HepG2 (cell line): ENCODE measurements around the gene TMEM95. TPM values are rescaled to one million over a fixed set of nuclear protein-coding genes. Genes with fewer than 3 reads are reported as not detected.

Experiments used
- CCAR2 ChIP-seq: fragments of 200-400 bp; formaldehyde crosslinking; optimal IDR thresholded peaks from 2 replicates; pipeline ENCODE3; 2018; ENCODE audit warnings: low read depth, mild to moderate bottlenecking, low read length, moderate library complexity
- HNF1A ChIP-seq, 2 experiments: sonication (generic) in 1 of 2; formaldehyde crosslinking in 1 of 2; IDR thresholded peaks; 2 replicates each; pipeline versions ENCODE4 v1.4.0 to v1.6.1; 2016 to 2020; ENCODE audit warnings: borderline replicate concordance in 1 of 2, low read depth in 1 of 2, mild to moderate bottlenecking in 1 of 2, missing genetic modification reagents in 1 of 2
- HOMEZ ChIP-seq: IDR thresholded peaks from 2 replicates; pipeline ENCODE4 v1.6.1; 2016; ENCODE audit warnings: low read depth
- JUND ChIP-seq: sonication (generic); formaldehyde crosslinking; IDR thresholded peaks from 2 replicates; pipeline ENCODE4 v1.8.0; 2022; ENCODE audit warnings: mild to moderate bottlenecking, missing genetic modification reagents
- MEIS1 ChIP-seq: sonication (generic); formaldehyde crosslinking; IDR thresholded peaks from 2 replicates; pipeline ENCODE4 v1.9.0; 2021; ENCODE audit warnings: mild to moderate bottlenecking, missing genetic modification reagents, moderate library complexity, borderline replicate concordance
- MTF1 ChIP-seq: sonication (generic); formaldehyde crosslinking; IDR thresholded peaks from 2 replicates; pipeline ENCODE4 v1.5.0; 2020; ENCODE audit warnings: missing genetic modification reagents
- NCOA2 ChIP-seq: sonication (generic); formaldehyde crosslinking; IDR thresholded peaks from 2 replicates; pipeline ENCODE4 v1.8.0; 2022; ENCODE audit warnings: inconsistent platforms
- ZBTB7B ChIP-seq: sonication (generic); formaldehyde crosslinking; IDR thresholded peaks from 2 replicates; pipeline ENCODE4 v1.4.0; 2020; ENCODE audit warnings: missing genetic modification reagents
- ZNF138 ChIP-seq: sonication (generic); formaldehyde crosslinking; IDR thresholded peaks from 2 replicates; pipeline ENCODE4 v1.5.0; 2020; ENCODE audit warnings: mild to moderate bottlenecking, low read depth, missing genetic modification reagents
- ZNF326 ChIP-seq: sonication (generic); formaldehyde crosslinking; IDR thresholded peaks from 2 replicates; pipeline ENCODE4 v1.4.0; 2020; ENCODE audit warnings: missing genetic modification reagents, borderline replicate concordance
- ZNF335 ChIP-seq: sonication (generic); formaldehyde crosslinking; IDR thresholded peaks from 2 replicates; pipeline ENCODE4 v1.4.0; 2020; ENCODE audit warnings: missing genetic modification reagents
- ZNF350 ChIP-seq: sonication (generic); formaldehyde crosslinking; IDR thresholded peaks from 2 replicates; pipeline ENCODE4 v1.4.0; 2020; ENCODE audit warnings: mild to moderate bottlenecking, low read depth, missing genetic modification reagents, borderline replicate concordance
- ZNF580 ChIP-seq: IDR thresholded peaks from 2 replicates; pipeline ENCODE4 v1.6.1; 2016; ENCODE audit warnings: low read depth, borderline replicate concordance
- ZNF777 ChIP-seq: sonication (generic); formaldehyde crosslinking; IDR thresholded peaks from 2 replicates; pipeline ENCODE4 v1.4.0; 2020; ENCODE audit warnings: missing genetic modification reagents
- polyA plus RNA-seq, 8 experiments: library from polyadenylated mRNA; depleted of rRNA in 3 of 8; stranded (reverse) in 7 of 8; unstranded in 1 of 8; fragments of >200 nt; fragmentation: Illumina TruSeq in 4 of 8; extraction: Trizol in 4 of 8; gene quantifications; 2 replicates each; pipeline versions ENCODE4 v1.2.1 to v1.2.3, GENCODE V29; 2011 to 2016; ENCODE audit warnings: low read depth in 4 of 8, missing spikeins in 1 of 8, mixed read lengths in 1 of 8; ENCODE audit not compliant: insufficient read depth in 1 of 8
- total RNA-seq, 5 experiments: library from RNA; depleted of rRNA; stranded (reverse); fragments of >200 nt; fragmentation: Illumina TruSeq; extraction: Trizol; gene quantifications; 2 replicates each; pipeline ENCODE4 v1.2.3, GENCODE V29; 2016; ENCODE audit warnings: low read depth in 1 of 5
- TF ChIP-seq, protein P1 (sequence below), 2 experiments: IDR thresholded peaks; 2 replicates each; pipeline ENCODE4 v1.6.1; 2011 to 2012; ENCODE audit warnings: low read length in 2 of 2, borderline replicate concordance in 1 of 2, low read depth in 1 of 2, mild to moderate bottlenecking in 1 of 2, moderate library complexity in 1 of 2
- TF ChIP-seq, protein P2 (sequence below): sonication (generic); formaldehyde crosslinking; IDR thresholded peaks from 2 replicates; pipeline ENCODE4 v1.5.1; 2020; ENCODE audit warnings: mild to moderate bottlenecking, moderate library complexity, missing genetic modification reagents

TMEM95 gene
- total and polyA plus RNA-seq, 2 of the 13 experiments (the other 11 are each of a cell fraction or from before 2014, with no cell fraction given) = not detected

DNA sequence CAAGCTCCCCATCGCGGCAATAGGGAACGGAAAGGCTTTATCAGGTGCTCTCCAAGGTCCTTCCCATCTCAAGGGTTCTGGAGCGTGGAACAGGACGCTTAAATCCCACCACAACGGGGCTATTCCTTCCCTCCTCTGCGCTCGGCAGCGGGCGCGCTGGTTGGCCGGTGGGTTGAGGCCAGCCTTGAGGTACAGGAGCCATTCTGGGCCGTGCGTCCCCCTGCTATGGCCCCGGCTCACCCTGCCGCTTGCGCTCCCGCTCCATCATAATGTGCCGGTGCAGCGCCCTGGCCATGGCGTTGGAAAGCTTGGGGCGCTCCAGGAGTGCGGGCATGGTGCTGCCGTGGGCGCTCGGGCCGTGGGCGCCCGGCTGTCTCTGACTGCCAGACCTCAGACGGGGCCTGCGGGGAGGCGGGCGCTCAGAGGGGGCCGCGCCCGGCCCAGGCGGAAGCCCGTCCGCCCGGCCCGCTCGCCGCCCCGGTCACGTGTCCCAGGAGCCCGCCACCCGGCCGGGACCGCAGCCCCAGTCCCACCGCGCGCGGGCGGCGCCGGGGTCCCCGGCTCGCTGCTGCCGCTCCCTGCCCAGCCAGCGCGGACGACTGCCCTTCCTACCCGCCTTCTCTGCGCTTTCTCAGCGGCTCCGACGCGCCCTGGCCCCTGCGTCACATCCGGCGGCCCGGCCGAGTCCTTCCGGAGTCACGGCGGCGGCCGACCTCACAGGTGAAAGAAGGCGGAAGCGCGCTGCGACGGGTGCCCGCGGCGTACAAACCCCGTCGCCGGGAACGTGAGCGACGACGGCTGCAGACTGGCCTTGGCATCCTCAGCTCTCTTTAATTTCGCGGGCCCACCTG lies 40.0 kb upstream of the TMEM95 start, which contains the start of gene GPS2 (continued):
- TF ChIP-seq ZNF580 (CRISPR knock-in tag) (peak; percentile 85; the same call in 1 of the 2 replicates), ZBTB7B (CRISPR knock-in tag) (0 out of 2 replicates have a peak, but pooled peaks have one; percentile 26), ZNF350 (CRISPR knock-in tag) (peak; percentile 83), NCOA2 (peak; percentile 53; the same call in 1 of the 2 replicates), ZNF326 (no peak), JUND (CRISPR knock-in tag) (no peak), HNF1A (IDR thresholded peaks at IDR 0.05; ENCODE audit: low read depth) (no peak; the same call in 1 of the 2 replicates), HNF1A (CRISPR knock-in tag; IDR thresholded peaks at IDR 0.05; ENCODE audit: borderline replicate concordance) (no peak; the same call in 1 of the 2 replicates), CCAR2 (no peak), ZNF777 (peak; percentile 87), ZNF138 (no peak), MTF1 (no peak), ZNF335 (CRISPR knock-in tag) (peak; percentile 73; the same call in 1 of the 2 replicates), HOMEZ (CRISPR knock-in tag) (no peak), MEIS1 (CRISPR knock-in tag) (0 out of 2 replicates have a peak, but pooled peaks have one; percentile 46)
- TF ChIP-seq, protein P1, sequence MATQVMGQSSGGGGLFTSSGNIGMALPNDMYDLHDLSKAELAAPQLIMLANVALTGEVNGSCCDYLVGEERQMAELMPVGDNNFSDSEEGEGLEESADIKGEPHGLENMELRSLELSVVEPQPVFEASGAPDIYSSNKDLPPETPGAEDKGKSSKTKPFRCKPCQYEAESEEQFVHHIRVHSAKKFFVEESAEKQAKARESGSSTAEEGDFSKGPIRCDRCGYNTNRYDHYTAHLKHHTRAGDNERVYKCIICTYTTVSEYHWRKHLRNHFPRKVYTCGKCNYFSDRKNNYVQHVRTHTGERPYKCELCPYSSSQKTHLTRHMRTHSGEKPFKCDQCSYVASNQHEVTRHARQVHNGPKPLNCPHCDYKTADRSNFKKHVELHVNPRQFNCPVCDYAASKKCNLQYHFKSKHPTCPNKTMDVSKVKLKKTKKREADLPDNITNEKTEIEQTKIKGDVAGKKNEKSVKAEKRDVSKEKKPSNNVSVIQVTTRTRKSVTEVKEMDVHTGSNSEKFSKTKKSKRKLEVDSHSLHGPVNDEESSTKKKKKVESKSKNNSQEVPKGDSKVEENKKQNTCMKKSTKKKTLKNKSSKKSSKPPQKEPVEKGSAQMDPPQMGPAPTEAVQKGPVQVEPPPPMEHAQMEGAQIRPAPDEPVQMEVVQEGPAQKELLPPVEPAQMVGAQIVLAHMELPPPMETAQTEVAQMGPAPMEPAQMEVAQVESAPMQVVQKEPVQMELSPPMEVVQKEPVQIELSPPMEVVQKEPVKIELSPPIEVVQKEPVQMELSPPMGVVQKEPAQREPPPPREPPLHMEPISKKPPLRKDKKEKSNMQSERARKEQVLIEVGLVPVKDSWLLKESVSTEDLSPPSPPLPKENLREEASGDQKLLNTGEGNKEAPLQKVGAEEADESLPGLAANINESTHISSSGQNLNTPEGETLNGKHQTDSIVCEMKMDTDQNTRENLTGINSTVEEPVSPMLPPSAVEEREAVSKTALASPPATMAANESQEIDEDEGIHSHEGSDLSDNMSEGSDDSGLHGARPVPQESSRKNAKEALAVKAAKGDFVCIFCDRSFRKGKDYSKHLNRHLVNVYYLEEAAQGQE (IDR thresholded peaks at IDR 0.05; ENCODE audit: borderline replicate concordance in 1 of 2, low read depth in 1 of 2, low read length in 2 of 2) = peak; percentile 42 to 90
- TF ChIP-seq, protein P2, sequence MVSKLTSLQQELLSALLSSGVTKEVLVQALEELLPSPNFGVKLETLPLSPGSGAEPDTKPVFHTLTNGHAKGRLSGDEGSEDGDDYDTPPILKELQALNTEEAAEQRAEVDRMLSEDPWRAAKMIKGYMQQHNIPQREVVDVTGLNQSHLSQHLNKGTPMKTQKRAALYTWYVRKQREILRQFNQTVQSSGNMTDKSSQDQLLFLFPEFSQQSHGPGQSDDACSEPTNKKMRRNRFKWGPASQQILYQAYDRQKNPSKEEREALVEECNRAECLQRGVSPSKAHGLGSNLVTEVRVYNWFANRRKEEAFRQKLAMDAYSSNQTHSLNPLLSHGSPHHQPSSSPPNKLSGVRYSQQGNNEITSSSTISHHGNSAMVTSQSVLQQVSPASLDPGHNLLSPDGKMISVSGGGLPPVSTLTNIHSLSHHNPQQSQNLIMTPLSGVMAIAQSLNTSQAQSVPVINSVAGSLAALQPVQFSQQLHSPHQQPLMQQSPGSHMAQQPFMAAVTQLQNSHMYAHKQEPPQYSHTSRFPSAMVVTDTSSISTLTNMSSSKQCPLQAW = peak; percentile 77
